ENCODE measurements around the gene POU2F2. TPM values are rescaled to one million over a fixed set of nuclear protein-coding genes. Genes with fewer than 3 reads are reported as not detected.

POU2F2 gene
- total and polyA plus RNA-seq, 10 of the 15 experiments (the other 5 are each of a cell fraction or from before 2014, with no cell fraction given) = 4.4 to 62.4 (median 37.9) TPM

GRCh38 chr19:42074513-42075363 is 57.5 kb downstream of the POU2F2 start (continued):
- TF ChIP-seq, protein P1, sequence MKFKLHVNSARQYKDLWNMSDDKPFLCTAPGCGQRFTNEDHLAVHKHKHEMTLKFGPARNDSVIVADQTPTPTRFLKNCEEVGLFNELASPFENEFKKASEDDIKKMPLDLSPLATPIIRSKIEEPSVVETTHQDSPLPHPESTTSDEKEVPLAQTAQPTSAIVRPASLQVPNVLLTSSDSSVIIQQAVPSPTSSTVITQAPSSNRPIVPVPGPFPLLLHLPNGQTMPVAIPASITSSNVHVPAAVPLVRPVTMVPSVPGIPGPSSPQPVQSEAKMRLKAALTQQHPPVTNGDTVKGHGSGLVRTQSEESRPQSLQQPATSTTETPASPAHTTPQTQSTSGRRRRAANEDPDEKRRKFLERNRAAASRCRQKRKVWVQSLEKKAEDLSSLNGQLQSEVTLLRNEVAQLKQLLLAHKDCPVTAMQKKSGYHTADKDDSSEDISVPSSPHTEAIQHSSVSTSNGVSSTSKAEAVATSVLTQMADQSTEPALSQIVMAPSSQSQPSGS (IDR thresholded peaks at IDR 0.05; ENCODE audit: low read length) = no peak
- TF ChIP-seq YBX1 (IDR thresholded peaks at IDR 0.05) (no peak), RCOR1 (conservative IDR thresholded peaks at IDR 0.05; ENCODE audit: low read depth, low read length) (no peak), E4F1 (IDR thresholded peaks at IDR 0.05; ENCODE audit: borderline replicate concordance, partially characterized antibody) (no peak), CHD2 (IDR thresholded peaks at IDR 0.05; ENCODE audit: borderline replicate concordance, low read depth, low read length) (no peak), ATF3 (IDR thresholded peaks at IDR 0.05; ENCODE audit: borderline replicate concordance, extremely low read depth, low read depth, low read length) (no peak), CBX3 (IDR thresholded peaks at IDR 0.05; ENCODE audit: borderline replicate concordance, low read depth) (no peak), WRNIP1 (IDR thresholded peaks at IDR 0.05; ENCODE audit: borderline replicate concordance, low read depth, low read length) (0 out of 2 replicates have a peak, but pooled peaks have one; percentile 86), CBFB (IDR thresholded peaks at IDR 0.05; ENCODE audit: low read depth) (no peak), MYC (IDR thresholded peaks at IDR 0.05; ENCODE audit: insufficient read depth, insufficient read length, insufficient replicate concordance, low read length, severe bottlenecking) (no peak), EP300 (IDR thresholded peaks at IDR 0.05; ENCODE audit: borderline replicate concordance in 1 of 2, control insufficient read depth in 1 of 2, low read depth in 2 of 2, low read length in 2 of 2) (no peak), ZNF207 (IDR thresholded peaks at IDR 0.05; ENCODE audit: borderline replicate concordance) (0 out of 2 replicates have a peak, but pooled peaks have one; percentile 27), GABPA (IDR thresholded peaks at IDR 0.05; ENCODE audit: low read depth) (0 out of 2 replicates have a peak, but pooled peaks have one; percentile 49), SMAD5 (IDR thresholded peaks at IDR 0.05; ENCODE audit: low read depth) (no peak), USF1 (IDR thresholded peaks at IDR 0.05; ENCODE audit: borderline replicate concordance, extremely low read length, insufficient read depth, low read depth, low read length) (no peak), ZNF274 (IDR thresholded peaks at IDR 0.05; ENCODE audit: insufficient read depth, insufficient read length) (no peak), MXI1 (IDR thresholded peaks at IDR 0.05; ENCODE audit: low read depth, low read length) (no peak), NR2C2 (IDR thresholded peaks at IDR 0.05; ENCODE audit: borderline replicate concordance, control insufficient read depth, insufficient read length, low read depth) (no peak), IKZF1 (conservative IDR thresholded peaks at IDR 0.05) (0 out of 2 replicates have a peak, but pooled peaks have one; percentile 33)
- TF ChIP-seq, protein P2, sequence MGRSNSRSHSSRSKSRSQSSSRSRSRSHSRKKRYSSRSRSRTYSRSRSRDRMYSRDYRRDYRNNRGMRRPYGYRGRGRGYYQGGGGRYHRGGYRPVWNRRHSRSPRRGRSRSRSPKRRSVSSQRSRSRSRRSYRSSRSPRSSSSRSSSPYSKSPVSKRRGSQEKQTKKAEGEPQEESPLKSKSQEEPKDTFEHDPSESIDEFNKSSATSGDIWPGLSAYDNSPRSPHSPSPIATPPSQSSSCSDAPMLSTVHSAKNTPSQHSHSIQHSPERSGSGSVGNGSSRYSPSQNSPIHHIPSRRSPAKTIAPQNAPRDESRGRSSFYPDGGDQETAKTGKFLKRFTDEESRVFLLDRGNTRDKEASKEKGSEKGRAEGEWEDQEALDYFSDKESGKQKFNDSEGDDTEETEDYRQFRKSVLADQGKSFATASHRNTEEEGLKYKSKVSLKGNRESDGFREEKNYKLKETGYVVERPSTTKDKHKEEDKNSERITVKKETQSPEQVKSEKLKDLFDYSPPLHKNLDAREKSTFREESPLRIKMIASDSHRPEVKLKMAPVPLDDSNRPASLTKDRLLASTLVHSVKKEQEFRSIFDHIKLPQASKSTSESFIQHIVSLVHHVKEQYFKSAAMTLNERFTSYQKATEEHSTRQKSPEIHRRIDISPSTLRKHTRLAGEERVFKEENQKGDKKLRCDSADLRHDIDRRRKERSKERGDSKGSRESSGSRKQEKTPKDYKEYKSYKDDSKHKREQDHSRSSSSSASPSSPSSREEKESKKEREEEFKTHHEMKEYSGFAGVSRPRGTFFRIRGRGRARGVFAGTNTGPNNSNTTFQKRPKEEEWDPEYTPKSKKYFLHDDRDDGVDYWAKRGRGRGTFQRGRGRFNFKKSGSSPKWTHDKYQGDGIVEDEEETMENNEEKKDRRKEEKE (IDR thresholded peaks at IDR 0.05) = no peak

Data from GM12878 (cell line).